WERI-Rb-1 (cell line): ENCODE results near the gene AMPH.

Experiments
- DNase-seq: peaks from one replicate; pipeline ENCODE4 v3.0.0-alpha.2; 2020
- H3K27ac ChIP-seq: fragments of 250-450 bp; sonication (Bioruptor Pico); 2 replicates; pipeline ENCODE4 v1.5.1; 2020; ENCODE audit warnings: mild to moderate bottlenecking, moderate library complexity
- H3K27me3 ChIP-seq: fragments of 250-450 bp; sonication (Bioruptor Pico); 2 replicates; pipeline ENCODE4 v1.5.1; 2021; ENCODE audit warnings: mild to moderate bottlenecking, low read depth, moderate library complexity; ENCODE audit not compliant: insufficient read depth, severe bottlenecking
- H3K36me3 ChIP-seq: fragments of 250-450 bp; sonication (Bioruptor Pico); 2 replicates; pipeline ENCODE4 v1.5.1; 2020; ENCODE audit warnings: mild to moderate bottlenecking, moderate library complexity
- H3K4me3 ChIP-seq: 2 replicates; pipeline ENCODE4 v1.5.1; 2011; ENCODE audit warnings: low read depth, mild to moderate bottlenecking, control low read depth, low read length
- H3K9me3 ChIP-seq: fragments of 250-450 bp; sonication (Bioruptor Pico); 2 replicates; pipeline ENCODE4 v1.5.1; 2021; ENCODE audit warnings: mild to moderate bottlenecking, moderate library complexity; ENCODE audit not compliant: severe bottlenecking
- CTCF ChIP-seq: IDR thresholded peaks from 2 replicates; pipeline ENCODE4 v1.5.1; 2011; ENCODE audit warnings: low read depth, mild to moderate bottlenecking, control low read depth, inconsistent platforms, low read length

AMPH gene

GRCh38 chr7:38507384-38507783 is 123.8 kb downstream of the AMPH start:
- H3K36me3 ChIP-seq = no peaks in the 10 kb centered on the region
- no peak for TF ChIP-seq CTCF
- H3K9me3 ChIP-seq = no peaks in the 10 kb centered on the region
- no peak overlapping the region for H3K4me3 ChIP-seq
- no peak overlapping the region for H3K27ac ChIP-seq
- no peaks in the 10 kb centered on the region for H3K27me3 ChIP-seq
- DNase-seq = no peak

- Histone ChIP-seq H3K27me3 (no peaks in the 10 kb centered on the region), H3K27ac (no peak overlapping the region), H3K4me3 (no peak overlapping the region), H3K9me3 (no peaks in the 10 kb centered on the region), H3K36me3 (no peaks in the 10 kb centered on the region)
- no peak for DNase-seq
- no peak for TF ChIP-seq CTCF
These were observed 124.4 kb downstream of the AMPH start for GRCh38 chr7:38506756-38507155.

GRCh38 chr7:38506004-38506403 is 125.2 kb downstream of the AMPH start:
- TF ChIP-seq CTCF = no peak
- no peaks in the 10 kb centered on the region for H3K27me3 ChIP-seq
- DNase-seq = no peak
- H3K9me3 ChIP-seq = no peaks in the 10 kb centered on the region
- H3K27ac ChIP-seq = no peak overlapping the region
- no peaks in the 10 kb centered on the region for H3K36me3 ChIP-seq
- H3K4me3 ChIP-seq = no peak overlapping the region

- no peak for DNase-seq
- H3K36me3 ChIP-seq = no peaks in the 10 kb centered on the region
- no peak overlapping the region for H3K27ac ChIP-seq
- TF ChIP-seq CTCF = no peak
- H3K9me3 ChIP-seq = no peaks in the 10 kb centered on the region
- H3K27me3 ChIP-seq = no peaks in the 10 kb centered on the region
- no peak overlapping the region for H3K4me3 ChIP-seq
These were observed 126.5 kb downstream of the AMPH start for GRCh38 chr7:38504684-38505083.

GRCh38 chr7:38502848-38503247 is 128.3 kb downstream of the AMPH start:
- Histone ChIP-seq H3K27me3 (no peaks in the 10 kb centered on the region), H3K4me3 (no peak overlapping the region), H3K9me3 (no peaks in the 10 kb centered on the region), H3K27ac (no peak overlapping the region), H3K36me3 (no peaks in the 10 kb centered on the region)
- no peak for TF ChIP-seq CTCF
- no peak for DNase-seq

GRCh38 chr7:38502289-38502688 is 128.9 kb downstream of the AMPH start:
- no peak for TF ChIP-seq CTCF
- Histone ChIP-seq H3K9me3 (no peaks in the 10 kb centered on the region), H3K27me3 (no peaks in the 10 kb centered on the region), H3K27ac (no peak overlapping the region), H3K4me3 (no peak overlapping the region), H3K36me3 (no peaks in the 10 kb centered on the region)
- DNase-seq = no peak
